Measurements from ENCODE around the gene MYMX. TPM values are rescaled to one million over a fixed set of nuclear protein-coding genes. Genes with fewer than 3 reads are reported as not detected.

Gene MYMX
- total RNA-seq, 1 donor from 2014 or later, result not detected

DNA sequence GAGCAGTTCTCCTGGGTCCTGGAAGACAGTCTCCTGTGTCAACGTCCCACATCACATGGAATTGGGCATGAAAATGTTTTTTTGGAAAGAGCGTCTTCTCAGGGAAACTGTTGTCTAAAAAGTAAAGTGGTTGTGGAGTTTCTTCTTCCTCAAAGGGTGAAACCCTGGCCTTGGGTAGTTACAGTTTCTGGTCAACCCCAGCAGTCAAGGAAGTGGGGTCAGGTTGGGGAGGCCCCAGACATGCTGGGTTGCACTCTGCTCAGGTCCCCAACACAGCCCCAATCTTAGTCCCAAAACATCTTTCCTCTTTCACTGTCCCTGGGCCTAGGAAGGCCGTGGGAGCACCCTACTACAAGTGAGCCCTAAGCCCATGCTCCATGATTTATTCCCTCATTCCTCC lies 49.6 kb downstream of the MYMX start:
- ATAC-seq (ENCODE audit: low read depth), result no peak
- Mint-ChIP-seq H3K4me3 (peak overlapping the region; percentile 100), H3K36me3 (ENCODE audit: low read depth) (peaks cover 35% of the 10 kb centered on the region), H3K9me3 (no peaks in the 10 kb centered on the region), H3K27ac (peak overlapping the region; percentile 88), H3K27me3 (peaks cover 8% of the 10 kb centered on the region), H3K4me1 (peaks cover 68% of the 10 kb centered on the region)
- DNase-seq, result no peak
- intact Hi-C loops (cut with micrococcal nuclease), result loop anchor here (10.0 kb wide), 3 partner anchors 552 to 1702 kb away; partner anchors contain the start of genes LRRC73, POLR1C, UBR2 and YIPF3
- TF ChIP-seq, protein P1, sequence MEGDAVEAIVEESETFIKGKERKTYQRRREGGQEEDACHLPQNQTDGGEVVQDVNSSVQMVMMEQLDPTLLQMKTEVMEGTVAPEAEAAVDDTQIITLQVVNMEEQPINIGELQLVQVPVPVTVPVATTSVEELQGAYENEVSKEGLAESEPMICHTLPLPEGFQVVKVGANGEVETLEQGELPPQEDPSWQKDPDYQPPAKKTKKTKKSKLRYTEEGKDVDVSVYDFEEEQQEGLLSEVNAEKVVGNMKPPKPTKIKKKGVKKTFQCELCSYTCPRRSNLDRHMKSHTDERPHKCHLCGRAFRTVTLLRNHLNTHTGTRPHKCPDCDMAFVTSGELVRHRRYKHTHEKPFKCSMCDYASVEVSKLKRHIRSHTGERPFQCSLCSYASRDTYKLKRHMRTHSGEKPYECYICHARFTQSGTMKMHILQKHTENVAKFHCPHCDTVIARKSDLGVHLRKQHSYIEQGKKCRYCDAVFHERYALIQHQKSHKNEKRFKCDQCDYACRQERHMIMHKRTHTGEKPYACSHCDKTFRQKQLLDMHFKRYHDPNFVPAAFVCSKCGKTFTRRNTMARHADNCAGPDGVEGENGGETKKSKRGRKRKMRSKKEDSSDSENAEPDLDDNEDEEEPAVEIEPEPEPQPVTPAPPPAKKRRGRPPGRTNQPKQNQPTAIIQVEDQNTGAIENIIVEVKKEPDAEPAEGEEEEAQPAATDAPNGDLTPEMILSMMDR (IDR thresholded peaks at IDR 0.05), result no peak
- POLR2A ChIA-PET, result interaction anchor here (0.6 to 13.7 kb wide), 3 partner anchors 11 to 65 kb away, joined by 3 to 549 read pairs (median 72); partner anchors contain the start of genes HSP90AB1 and SLC35B2
- CTCF ChIA-PET, result interaction anchor here (0.7 to 5.0 kb wide), 10 partner anchors 10 to 622 kb away, joined by 3 to 81 read pairs (median 5); partner anchors contain the start of genes AARS2 and RSPH9

GRCh38 chr6:44267252-44267651 lies 50.5 kb downstream of the MYMX start:
- DNase-seq, result no peak
- TF ChIP-seq, protein P1 (IDR thresholded peaks at IDR 0.05), result no peak
- ATAC-seq (ENCODE audit: low read depth), result no peak
- no peak overlapping the region for H3K4me3 Mint-ChIP-seq
- ChIA-PET POLR2A (interaction anchor here (2.6 to 13.7 kb wide), 3 partner anchors 12 to 22 kb away, joined by 14 to 549 read pairs (median 72); partner anchors contain the start of genes HSP90AB1 and SLC35B2), CTCF (interaction anchor here (0.7 to 5.0 kb wide), 18 partner anchors 9 to 623 kb away, joined by 3 to 81 read pairs (median 5); partner anchors contain the start of genes AARS2, RSPH9 and SLC35B2)
- no peaks in the 10 kb centered on the region for H3K9me3 Mint-ChIP-seq
- H3K27me3 Mint-ChIP-seq, result peaks cover 10% of the 10 kb centered on the region
- peaks cover 59% of the 10 kb centered on the region for H3K4me1 Mint-ChIP-seq
- peaks cover 26% of the 10 kb centered on the region for H3K36me3 Mint-ChIP-seq (ENCODE audit: low read depth)
- intact Hi-C loops (cut with micrococcal nuclease), result loop anchor here (10.0 kb wide), 3 partner anchors 552 to 1702 kb away; partner anchors contain the start of genes LRRC73, POLR1C, UBR2 and YIPF3
- peak overlapping the region; percentile 88 for H3K27ac Mint-ChIP-seq

Other genes starting within 250 kb of the MYMX start
- 40.5 and 45.5 TPM in 2 replicates for gene MRPL14, start 89.5 kb upstream of the MYMX start, total RNA-seq
- gene TMEM63B, start 89.4 kb upstream of the MYMX start, total RNA-seq, result 12.3 and 13.9 TPM in 2 replicates
- gene CAPN11, start 58.1 kb upstream of the MYMX start, total RNA-seq, result not detected in 2 replicates
- gene SLC29A1, start 6.7 kb downstream of the MYMX start, total RNA-seq, result 15.0 and 17.3 TPM in 2 replicates
- gene HSP90AB1, start 30.2 kb downstream of the MYMX start, total RNA-seq, result 1,222 and 1,311 TPM in 2 replicates
- gene SLC35B2, start 40.6 kb downstream of the MYMX start, total RNA-seq, result 27.0 and 29.1 TPM in 2 replicates
- 94.7 and 99.2 TPM in 2 replicates for gene NFKBIE, start 48.6 kb downstream of the MYMX start, total RNA-seq
- gene TMEM151B, start 53.5 kb downstream of the MYMX start, total RNA-seq, result 0.10 TPM in 1 of 2 replicates, not detected in the other
- gene AARS2, start 96.4 kb downstream of the MYMX start, total RNA-seq, result 19.1 and 22.4 TPM in 2 replicates
- not detected in 2 replicates for gene SPATS1, start 125.7 kb downstream of the MYMX start, total RNA-seq
- gene CDC5L, start 170.8 kb downstream of the MYMX start, total RNA-seq, result 20.0 and 20.2 TPM in 2 replicates

Measured in activated B cell treated with CpG ODN at 0.5 μM for 24 hours (primary cell).